ENCODE measurements around the gene MYMK.

Gene MYMK

GRCh38 chr9:133557581-133557980, 32.8 kb upstream of the MYMK start:
- DNase-seq = no peak

GRCh38 chr9:133556354-133556753, 31.6 kb upstream of the MYMK start:
- DNase-seq = no peak

GRCh38 chr9:133554729-133555128, 30.0 kb upstream of the MYMK start:
- no peak for DNase-seq

- DNase-seq = no peak
These were observed 29.4 kb upstream of the MYMK start for GRCh38 chr9:133553973-133554713.

GRCh38 chr9:133553123-133553522, 28.4 kb upstream of the MYMK start:
- DNase-seq = no peak

GRCh38 chr9:133552236-133552635, 27.5 kb upstream of the MYMK start:
- no peak for DNase-seq

GRCh38 chr9:133551446-133551845, 26.7 kb upstream of the MYMK start:
- DNase-seq = no peak

GRCh38 chr9:133547116-133547515, 22.4 kb upstream of the MYMK start:
- no peak for DNase-seq

GRCh38 chr9:133546287-133546680, 21.5 kb upstream of the MYMK start:
- DNase-seq = no peak

GRCh38 chr9:133545494-133546286, 20.9 kb upstream of the MYMK start:
- DNase-seq = no peak

- DNase-seq = no peak
These were observed 19.2 kb upstream of the MYMK start for GRCh38 chr9:133543772-133544467.

- DNase-seq = no peak
These were observed 17.2 kb upstream of the MYMK start for GRCh38 chr9:133542002-133542401.

- no peak for DNase-seq
These were observed 15.9 kb upstream of the MYMK start for GRCh38 chr9:133540698-133541025.

GRCh38 chr9:133539991-133540697, 15.4 kb upstream of the MYMK start:
- DNase-seq = no peak

- DNase-seq = no peak
These were observed 14.4 kb upstream of the MYMK start for GRCh38 chr9:133538851-133539833.

GRCh38 chr9:133538176-133538575, 13.4 kb upstream of the MYMK start:
- DNase-seq = no peak

- no peak for DNase-seq
These were observed 12.5 kb upstream of the MYMK start for GRCh38 chr9:133537257-133537656.

- no peak for DNase-seq
These were observed 11.8 kb upstream of the MYMK start for GRCh38 chr9:133536536-133536935.

GRCh38 chr9:133536080-133536479, 11.3 kb upstream of the MYMK start:
- no peak for DNase-seq

GRCh38 chr9:133535306-133535877, 10.6 kb upstream of the MYMK start:
- no peak for DNase-seq

Measured in CD4-positive, alpha-beta T cell treated with Interleukin-4 for 4 hours (primary cell).